B cell (primary cell): ENCODE measurements around the gene PLD1. TPM values are rescaled to one million over a fixed set of nuclear protein-coding genes. Genes with fewer than 3 reads are reported as not detected.

ENCODE experiments used
- ATAC-seq: fragments of 200-7000 bp; cut with Tn5 transposase; one replicate; pipeline ENCODE4 v1.10.0; 2021; ENCODE audit warnings: low read depth, mild to moderate bottlenecking, moderate number of reproducible peaks, moderate library complexity
- CTCF ChIA-PET: fragments of 350-600 bp; sonication (Branson Sonifier 250); formaldehyde crosslinking; loops from one replicate; lab custom pipeline; 2021; ENCODE audit warnings: antibody characterized with exemption, inconsistent platforms; lab: Charles Lee
- POLR2A ChIA-PET: fragments of 350-600 bp; sonication (Branson Sonifier 250); formaldehyde crosslinking; loops from one replicate; lab custom pipeline; 2021; ENCODE audit warnings: antibody characterized with exemption; lab: Charles Lee
- DNase-seq: peaks from one replicate; pipeline ENCODE4 v3.0.0; 2013
- H2AFZ ChIP-seq: 2 replicates; pipeline ENCODE4 v1.6.1; 2012; ENCODE audit warnings: mild to moderate bottlenecking, low read depth, low read length; ENCODE audit not compliant: insufficient read depth, poor library complexity, severe bottlenecking
- H3K27ac ChIP-seq, 2 donors: 1 replicate in 1 of 2; 2 replicates in 1 of 2; pipeline ENCODE4 v1.5.1; 2012 to 2013; ENCODE audit warnings: low read length in 2 of 2, mild to moderate bottlenecking in 2 of 2, moderate library complexity in 1 of 2
- H3K27me3 ChIP-seq, 4 experiments: fragments of 200-600 bp in 1 of 4; sonication (generic) in 1 of 4; replicated peaks in 1 of 4; 1 replicate in 2 of 4; 2 replicates in 2 of 4; pipeline versions ENCODE4 v1.6.1 to v1.7.0; 2013 to 2016; ENCODE audit warnings: low read length in 3 of 4, mild to moderate bottlenecking in 2 of 4, mixed read lengths in 1 of 4, moderate library complexity in 1 of 4; ENCODE audit not compliant: insufficient read depth in 4 of 4, control insufficient read depth in 3 of 4; ENCODE audit errors: control extremely low read depth in 1 of 4
- H3K36me3 ChIP-seq, 2 experiments: replicated peaks in 1 of 2; 1 replicate in 1 of 2; 2 replicates in 1 of 2; pipeline versions ENCODE4 v1.6.1 to v1.7.1; 2013; ENCODE audit warnings: low read length in 1 of 2; ENCODE audit not compliant: insufficient read depth in 2 of 2, control insufficient read depth in 1 of 2; ENCODE audit errors: control extremely low read depth in 1 of 2, extremely low read depth in 1 of 2
- H3K4me1 ChIP-seq, 2 donors: fragments of 200-600 bp in 1 of 2; sonication (generic) in 1 of 2; 1 replicate in 1 of 2; 2 replicates in 1 of 2; pipeline versions ENCODE4 v1.5.1 to v1.6.1; 2013 to 2017; ENCODE audit warnings: low read length in 2 of 2; ENCODE audit not compliant: control insufficient read depth in 2 of 2, insufficient read depth in 2 of 2
- H3K4me2 ChIP-seq: replicated peaks from 2 replicates; pipeline ENCODE3; 2012; ENCODE audit warnings: mild to moderate bottlenecking, low read depth, low read length; ENCODE audit not compliant: poor library complexity, severe bottlenecking
- H3K4me3 ChIP-seq, 5 experiments: fragments of 200-600 bp in 1 of 5; sonication (generic) in 1 of 5; 1 replicate in 3 of 5; 2 replicates in 2 of 5; pipeline versions ENCODE4 v1.5.1 to v1.7.0; 2011 to 2016; ENCODE audit warnings: low read length in 4 of 5, mild to moderate bottlenecking in 4 of 5, low read depth in 2 of 5, control low read depth in 1 of 5, moderate library complexity in 1 of 5; ENCODE audit not compliant: insufficient read depth in 1 of 5; ENCODE audit errors: control extremely low read depth in 1 of 5, extremely low read depth in 1 of 5
- H3K79me2 ChIP-seq: fragments of 200-600 bp; sonication (generic); one replicate; pipeline ENCODE4 v1.6.0; 2016; ENCODE audit warnings: low read length; ENCODE audit not compliant: control insufficient read depth, insufficient read depth
- H3K9ac ChIP-seq: fragments of 200-600 bp; sonication (generic); 2 replicates; pipeline ENCODE4 v1.6.1; 2017; ENCODE audit warnings: mild to moderate bottlenecking, low read length, moderate library complexity
- H3K9me3 ChIP-seq, 3 donors: one replicate each; pipeline versions ENCODE4 v1.6.1 to v1.7.1; 2013; ENCODE audit warnings: low read length in 2 of 3; ENCODE audit not compliant: control insufficient read depth in 2 of 3, insufficient read depth in 1 of 3; ENCODE audit errors: control extremely low read depth in 1 of 3
- H4K20me1 ChIP-seq: 2 replicates; pipeline ENCODE4 v1.6.0; 2012; ENCODE audit warnings: mild to moderate bottlenecking, low read length; ENCODE audit not compliant: insufficient read depth, control insufficient read depth, poor library complexity, severe bottlenecking
- H3K27ac Mint-ChIP-seq: one replicate; pipeline ENCODE4 v1.8.0; 2021; ENCODE audit warnings: mixed read lengths
- H3K27me3 Mint-ChIP-seq: one replicate; pipeline ENCODE4 v1.8.0; 2021; ENCODE audit warnings: mixed read lengths
- H3K4me1 Mint-ChIP-seq: one replicate; pipeline ENCODE4 v1.8.0; 2021; ENCODE audit warnings: mixed read lengths
- H3K4me3 Mint-ChIP-seq: one replicate; pipeline ENCODE4 v1.8.0; 2021; ENCODE audit warnings: mixed read lengths
- H3K9me3 Mint-ChIP-seq: one replicate; pipeline ENCODE4 v1.8.0; 2022; ENCODE audit warnings: mixed read lengths; ENCODE audit not compliant: insufficient read depth
- CTCF ChIP-seq: fragments of 200-600 bp; IDR thresholded peaks from one replicate; pipeline ENCODE4 v1.8.0; 2022; ENCODE audit warnings: antibody characterized with exemption, mild to moderate bottlenecking
- EZH2 ChIP-seq: IDR thresholded peaks from 2 replicates; pipeline ENCODE4 v1.6.1; 2012; ENCODE audit warnings: borderline replicate concordance, low read depth, mild to moderate bottlenecking, moderate library complexity, low read length; ENCODE audit not compliant: insufficient read depth, poor library complexity, severe bottlenecking
- WGBS: methylation state at CpG from one replicate; pipeline ENCODE4 v1.1.5; 2013; ENCODE audit warnings: missing lambda C conversion rate; ENCODE audit not compliant: insufficient coverage; 5-methylcytosine and 5-hydroxymethylcytosine counted together
- intact Hi-C: fragments of 100-400 bp; cut with micrococcal nuclease; formaldehyde crosslinking; loops from one replicate; pipeline ENCODE4 v1.10.0; 2022
- polyA plus RNA-seq: library from polyadenylated mRNA; depleted of rRNA; stranded (reverse); fragments of >200 nt; gene quantifications from 2 replicates; pipeline ENCODE4 v1.2.3, GENCODE V29; 2012
- total RNA-seq, 2 donors: library from RNA; stranded (reverse); fragments of 120-200 nt in 1 of 2; gene quantifications; 1 replicate in 1 of 2; 2 replicates in 1 of 2; pipeline versions ENCODE4 v1.2.3 to v1.2.4, GENCODE V29; 2013 to 2022

The PLD1 gene
- total and polyA plus RNA-seq, 2 donors (not counting 1 experiment from before 2014, with no cell fraction given), result 0.24 to 0.52 TPM

GRCh38 chr3:171828902-171829770, 18.9 kb upstream of the PLD1 start:
- Mint-ChIP-seq H3K27me3 (peaks cover 6% of the 10 kb centered on the region), H3K4me3 (no peak overlapping the region), H3K4me1 (no peaks in the 10 kb centered on the region), H3K9me3 (no peaks in the 10 kb centered on the region), H3K27ac (no peak overlapping the region)
- Histone ChIP-seq H4K20me1 (no peaks in the 10 kb centered on the region), H3K4me2 (no peak overlapping the region), H2AFZ (no peak overlapping the region), H3K4me3 (no peak overlapping the region), H3K9ac (no peak overlapping the region), H3K27ac (no peak overlapping the region), H3K36me3 (no peaks in the 10 kb centered on the region), H3K27me3 (no peaks in the 10 kb centered on the region), H3K79me2 (no peaks in the 10 kb centered on the region), H3K4me1 (no peaks in the 10 kb centered on the region), H3K9me3 (no peaks in the 10 kb centered on the region)
- intact Hi-C loops, result no loop called here
- CTCF ChIA-PET, result no interaction called here
- POLR2A ChIA-PET, result no interaction called here
- no peak for ATAC-seq
- no peak for DNase-seq
- TF ChIP-seq CTCF (no peak), EZH2 (no peak)
- WGBS, result 79% methylated on average over 3 of the region's 5 CpGs

GRCh38 chr3:171827836-171828458, 17.7 kb upstream of the PLD1 start:
- Mint-ChIP-seq H3K4me1 (no peaks in the 10 kb centered on the region), H3K27me3 (peaks cover 6% of the 10 kb centered on the region), H3K4me3 (no peak overlapping the region), H3K9me3 (no peaks in the 10 kb centered on the region), H3K27ac (no peak overlapping the region)
- no peaks in the 10 kb centered on the region for H3K27me3 ChIP-seq
- DNase-seq (no peak), ATAC-seq (no peak)
- H3K27ac ChIP-seq, result no peak overlapping the region
- no peak overlapping the region for H3K4me2 ChIP-seq
- no peaks in the 10 kb centered on the region for H3K79me2 ChIP-seq
- 49% methylated on average over 7 of the region's 10 CpGs for WGBS
- ChIA-PET CTCF (no interaction called here), POLR2A (no interaction called here)
- no peak overlapping the region for H3K4me3 ChIP-seq
- no peak overlapping the region for H3K9ac ChIP-seq
- TF ChIP-seq EZH2, result no peak
- TF ChIP-seq CTCF, result no peak
- no peaks in the 10 kb centered on the region for H3K36me3 ChIP-seq
- H2AFZ ChIP-seq, result peak overlapping the region; percentile 6
- H3K9me3 ChIP-seq, result no peaks in the 10 kb centered on the region
- H4K20me1 ChIP-seq, result no peaks in the 10 kb centered on the region
- no peaks in the 10 kb centered on the region for H3K4me1 ChIP-seq
- intact Hi-C loops, result no loop called here
